HCT116 (cell line): ENCODE results near the gene FBXO42. TPM values are rescaled to one million over a fixed set of nuclear protein-coding genes. Genes with fewer than 3 reads are reported as not detected.

ENCODE experiments used
- ATAC-seq: fragments of 200-7000 bp; cut with Tn5 transposase; 2 replicates; pipeline ENCODE4 v1.9.1; 2020; ENCODE audit warnings: mild to moderate bottlenecking, moderate library complexity
- BruUV-seq: library from RNA; stranded (reverse); fragments of 400-500 nt; replicated peaks from 2 replicates; lab custom pipeline; 2021; lab: Mats Ljungman, UMichigan
- CTCF ChIA-PET: fragments of 300-600 bp; sonication (Branson Sonifier 250); formaldehyde crosslinking; loops from one replicate; lab custom pipeline; 2021; ENCODE audit warnings: antibody characterized with exemption; lab: Charles Lee
- POLR2A ChIA-PET: fragments of 300-600, 350-600 bp; sonication (Branson Sonifier 250); formaldehyde crosslinking; loops from one replicate; lab custom pipeline; 2021; ENCODE audit warnings: antibody characterized with exemption; lab: Charles Lee
- RAD21 ChIA-PET, 2 experiments: fragments of 300-600 bp; sonication (Branson Sonifier 250); formaldehyde crosslinking; loops; one replicate each; lab custom pipeline; 2023; ENCODE audit warnings: low total read pairs in 2 of 2; ENCODE audit not compliant: uncharacterized antibody in 2 of 2, unreplicated experiment in 2 of 2, low non-redundant PET in 1 of 2; lab: Charles Lee
- DNase-seq: peaks from one replicate; pipeline ENCODE4 v3.0.0-alpha.2; 2010; ENCODE audit warnings: low read depth, low spot score
- H2AFZ ChIP-seq: fragments of 200-600 bp; shearing (Covaris generic), sonication (generic); 2 replicates; pipeline ENCODE4 v1.6.1; 2017; ENCODE audit warnings: low read depth, mixed run types, mixed read lengths, antibody characterized with exemption, low read length; ENCODE audit not compliant: poor library complexity, severe bottlenecking
- H3K27ac ChIP-seq: 2 replicates; pipeline ENCODE4 v1.5.1; 2012; ENCODE audit warnings: low read depth, low read length
- H3K27me3 ChIP-seq: fragments of 200-600 bp; sonication (generic); 2 replicates; pipeline ENCODE4 v1.6.1; 2016; ENCODE audit warnings: mixed run types, low read length, mixed read lengths; ENCODE audit not compliant: insufficient read depth
- H3K36me3 ChIP-seq, 2 experiments: fragments of 200-500 bp in 1 of 2; fragments of 200-600 bp in 1 of 2; sonication (Bioruptor generic) in 1 of 2; sonication (generic) in 1 of 2; 2 replicates each; pipeline versions ENCODE4 v1.5.1 to v1.6.1; 2014 to 2016; ENCODE audit warnings: low read length in 2 of 2, inconsistent platforms in 1 of 2, mixed read lengths in 1 of 2, mixed run types in 1 of 2; ENCODE audit not compliant: insufficient read depth in 2 of 2, control insufficient read depth in 1 of 2
- H3K4me1 ChIP-seq, 2 experiments: fragments of 200-600 bp in 1 of 2; sonication (generic) in 1 of 2; 2 replicates each; pipeline versions ENCODE4 v1.5.1 to v1.6.1; 2012 to 2017; ENCODE audit warnings: low read length in 2 of 2, inconsistent platforms in 1 of 2, mild to moderate bottlenecking in 1 of 2, mixed read lengths in 1 of 2, mixed run types in 1 of 2, moderate library complexity in 1 of 2; ENCODE audit not compliant: insufficient read depth in 2 of 2, control insufficient read depth in 1 of 2
- H3K4me2 ChIP-seq: fragments of 200-600 bp; sonication (generic); 2 replicates; pipeline ENCODE4 v1.6.1; 2017; ENCODE audit warnings: mixed run types, low read length, mixed read lengths
- H3K4me3 ChIP-seq, 2 experiments: fragments of 200-600 bp in 1 of 2; sonication (generic) in 1 of 2; replicated peaks in 1 of 2; 2 replicates each; pipeline ENCODE4 v1.5.1; 2011 to 2016; ENCODE audit warnings: low read length in 2 of 2, control low read depth in 1 of 2, low read depth in 1 of 2, mild to moderate bottlenecking in 1 of 2, mixed read lengths in 1 of 2, mixed run types in 1 of 2
- H3K79me2 ChIP-seq: fragments of 200-600 bp; sonication (generic); 2 replicates; pipeline ENCODE4 v1.6.1; 2017; ENCODE audit warnings: mild to moderate bottlenecking, mixed run types, low read length, moderate library complexity, mixed read lengths; ENCODE audit not compliant: insufficient read depth
- H3K9ac ChIP-seq: fragments of 200-600 bp; sonication (generic); 2 replicates; pipeline ENCODE4 v1.6.1; 2016; ENCODE audit warnings: low read length, mixed read lengths
- H3K9me2 ChIP-seq: fragments of 200-600 bp; sonication (generic), shearing (Covaris generic); 2 replicates; pipeline ENCODE4 v1.6.1; 2017; ENCODE audit warnings: mixed run types, mild to moderate bottlenecking, moderate library complexity; ENCODE audit not compliant: insufficient read depth
- H3K9me3 ChIP-seq, 2 experiments: fragments of 200-500 bp in 1 of 2; fragments of 200-600 bp in 1 of 2; sonication (Bioruptor generic) in 1 of 2; sonication (generic) in 1 of 2; 2 replicates each; pipeline ENCODE4 v1.6.1; 2014 to 2017; ENCODE audit warnings: low read length in 2 of 2, mixed read lengths in 2 of 2, inconsistent platforms in 1 of 2, low read depth in 1 of 2, mild to moderate bottlenecking in 1 of 2, mixed run types in 1 of 2, moderate library complexity in 1 of 2; ENCODE audit not compliant: control insufficient read depth in 1 of 2, insufficient read depth in 1 of 2
- H4K20me1 ChIP-seq: fragments of 200-600 bp; sonication (generic), shearing (Covaris generic); 2 replicates; pipeline ENCODE4 v1.6.1; 2017; ENCODE audit warnings: mixed run types, mild to moderate bottlenecking, moderate library complexity; ENCODE audit not compliant: insufficient read depth
- CBX3 ChIP-seq: IDR thresholded peaks from 2 replicates; pipeline ENCODE4 v1.6.1; 2012; ENCODE audit warnings: low read depth
- CTCF ChIP-seq, 3 experiments: fragments of 200-600 bp in 1 of 3; sonication (generic) in 1 of 3; IDR thresholded peaks in 2 of 3; conservative IDR thresholded peaks in 1 of 3; 2 replicates each; pipeline ENCODE4 v1.5.1; 2012 to 2017; ENCODE audit warnings: low read depth in 2 of 3, low read length in 2 of 3, antibody characterized with exemption in 1 of 3, borderline replicate concordance in 1 of 3, control low read depth in 1 of 3, mild to moderate bottlenecking in 1 of 3, mixed read lengths in 1 of 3, mixed run types in 1 of 3, moderate library complexity in 1 of 3; ENCODE audit not compliant: insufficient read depth in 1 of 3
- EGR1 ChIP-seq: IDR thresholded peaks from 2 replicates; pipeline ENCODE4 v1.6.1; 2012; ENCODE audit warnings: low read depth
- EZH2 ChIP-seq: fragments of 200-600 bp; sonication (generic); IDR thresholded peaks from 2 replicates; pipeline ENCODE4 v1.6.1; 2017; ENCODE audit warnings: antibody characterized with exemption, mixed run types
- FOSL1 ChIP-seq: IDR thresholded peaks from 2 replicates; pipeline ENCODE4 v1.6.1; 2012; ENCODE audit warnings: low read depth
- JUND ChIP-seq: IDR thresholded peaks from 2 replicates; pipeline ENCODE4 v1.6.1; 2012
- RAD21 ChIP-seq: IDR thresholded peaks from 2 replicates; pipeline ENCODE4 v1.6.1; 2012; ENCODE audit warnings: low read depth, mild to moderate bottlenecking
- SIN3A ChIP-seq: IDR thresholded peaks from 2 replicates; pipeline ENCODE4 v1.6.1; 2012; ENCODE audit warnings: low read depth
- TCF7L2 ChIP-seq: IDR thresholded peaks from 2 replicates; pipeline ENCODE4 v1.7.0; 2011; ENCODE audit warnings: borderline replicate concordance, inconsistent platforms; ENCODE audit not compliant: insufficient read depth, insufficient read length; ENCODE audit errors: extremely low read depth
- ZBTB33 ChIP-seq: IDR thresholded peaks from 2 replicates; pipeline ENCODE4 v1.6.1; 2011; ENCODE audit warnings: mild to moderate bottlenecking, low read length, moderate library complexity; ENCODE audit not compliant: insufficient replicate concordance; ENCODE audit errors: extremely low read depth
- ZFX ChIP-seq: fragments of 450-650 bp; IDR thresholded peaks from 2 replicates; pipeline ENCODE4 v1.6.1; 2017
- intact Hi-C: fragments of 100-400 bp; cut with micrococcal nuclease; formaldehyde crosslinking; loops from 2 replicates; pipeline ENCODE4 v1.10.0; 2022
- total RNA-seq: library from RNA; stranded (reverse); gene quantifications from one replicate; pipeline ENCODE4 v1.2.1, GENCODE V29; 2021; ENCODE audit not compliant: unreplicated experiment
- TF ChIP-seq, protein P1 (sequence below): IDR thresholded peaks from 2 replicates; pipeline ENCODE4 v1.6.1; 2012
- TF ChIP-seq, protein P2 (sequence below): IDR thresholded peaks from 2 replicates; pipeline ENCODE4 v1.6.1; 2012

FBXO42 gene
- total RNA-seq, 1 experiment from 2014 or later = 20.6 TPM

DNA sequence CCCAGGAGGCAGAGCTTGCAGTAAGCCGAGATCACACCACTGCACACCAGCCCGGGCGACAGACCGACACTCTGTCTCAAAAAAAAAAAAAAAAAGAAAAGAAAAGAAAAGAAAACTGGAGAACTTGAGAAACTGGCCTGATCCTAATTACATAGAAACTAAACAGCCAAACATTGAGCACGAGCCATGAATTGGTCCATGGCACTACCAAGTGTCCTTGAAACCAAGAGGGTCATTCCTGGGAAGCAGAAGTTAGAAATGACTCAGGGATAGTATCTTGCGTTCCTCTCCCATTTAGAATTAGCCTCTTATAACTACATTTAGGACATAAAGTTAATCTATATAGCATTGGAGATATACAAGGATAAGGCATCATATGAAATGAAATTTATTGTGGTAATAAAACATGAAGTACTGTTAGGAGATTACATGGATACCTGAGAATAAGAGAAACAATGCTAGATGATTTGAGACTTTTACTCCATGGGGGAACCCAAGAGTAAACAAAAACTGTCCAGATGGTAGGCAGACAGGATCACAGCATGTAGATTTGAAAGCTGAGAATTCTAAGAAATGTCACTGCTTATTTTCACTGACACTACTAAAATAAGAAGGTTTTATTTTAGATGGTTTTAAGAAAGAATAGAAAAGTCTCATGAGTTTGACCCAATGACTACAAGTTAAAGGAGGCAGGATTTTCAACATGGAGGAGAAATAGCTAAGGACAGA, 75.8 kb downstream of the FBXO42 start (continued):
- TF ChIP-seq CTCF (IDR thresholded peaks at IDR 0.05 in 2 of 3, conservative IDR thresholded peaks at IDR 0.05 in 1 of 3; ENCODE audit: borderline replicate concordance in 1 of 3, insufficient read depth in 1 of 3, low read depth in 2 of 3, low read length in 2 of 3) (no peak), SIN3A (no peak)
- TF ChIP-seq, all 23 proteins: peak for 0

DNA sequence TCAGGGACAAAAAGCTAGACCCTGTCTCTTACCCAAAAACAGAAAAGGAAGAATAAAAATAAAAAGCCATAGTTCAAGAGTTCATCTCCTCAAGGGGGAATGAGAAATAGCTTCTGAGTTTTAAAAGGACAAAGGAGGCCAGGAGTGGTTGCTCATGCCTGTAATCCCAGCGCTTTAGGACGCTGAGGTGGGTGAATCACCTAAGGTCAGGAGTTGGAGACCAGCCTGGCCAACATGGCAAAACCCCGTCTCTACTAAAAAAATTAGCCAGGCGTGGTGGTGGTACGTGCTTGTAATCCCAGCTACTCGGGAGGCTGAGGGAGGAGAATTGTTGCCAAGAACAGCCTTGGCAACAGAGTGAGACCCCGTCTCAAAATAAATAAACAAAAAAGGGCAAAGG, 76.7 kb downstream of the FBXO42 start:
- Histone ChIP-seq H2AFZ (no peak overlapping the region), H3K4me3 (no peak overlapping the region), H3K36me3 (no peaks in the 10 kb centered on the region), H3K27me3 (no peaks in the 10 kb centered on the region), H3K4me2 (no peak overlapping the region), H3K9me2 (no peaks in the 10 kb centered on the region), H3K9me3 (no peaks in the 10 kb centered on the region), H3K79me2 (no peaks in the 10 kb centered on the region), H3K27ac (no peak overlapping the region), H3K4me1 (no peaks in the 10 kb centered on the region), H4K20me1 (peaks cover 12% of the 10 kb centered on the region; the same call in 1 of the 2 replicates), H3K9ac (no peak overlapping the region)
- RAD21 ChIA-PET = no interaction called here
- ATAC-seq (no peak), DNase-seq (no peak)
- no TSS peak for BruUV-seq
- intact Hi-C loops = no loop called here
- CTCF ChIA-PET = no interaction called here
- POLR2A ChIA-PET = no interaction called here
- TF ChIP-seq CTCF (IDR thresholded peaks at IDR 0.05 in 2 of 3, conservative IDR thresholded peaks at IDR 0.05 in 1 of 3; ENCODE audit: borderline replicate concordance in 1 of 3, insufficient read depth in 1 of 3, low read depth in 2 of 3, low read length in 2 of 3) (no peak), CBX3 (no peak), FOSL1 (no peak), ZBTB33 (no peak), ZFX (no peak), EZH2 (no peak), SIN3A (no peak), JUND (no peak), EGR1 (no peak), TCF7L2 (no peak), RAD21 (no peak)
- TF ChIP-seq, protein P1, sequence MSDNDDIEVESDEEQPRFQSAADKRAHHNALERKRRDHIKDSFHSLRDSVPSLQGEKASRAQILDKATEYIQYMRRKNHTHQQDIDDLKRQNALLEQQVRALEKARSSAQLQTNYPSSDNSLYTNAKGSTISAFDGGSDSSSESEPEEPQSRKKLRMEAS = no peak
- TF ChIP-seq, protein P2, sequence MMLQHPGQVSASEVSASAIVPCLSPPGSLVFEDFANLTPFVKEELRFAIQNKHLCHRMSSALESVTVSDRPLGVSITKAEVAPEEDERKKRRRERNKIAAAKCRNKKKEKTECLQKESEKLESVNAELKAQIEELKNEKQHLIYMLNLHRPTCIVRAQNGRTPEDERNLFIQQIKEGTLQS = no peak
